B cell (primary cell): ENCODE measurements around the gene SPPL3.

ENCODE experiments used
- CTCF ChIP-seq: fragments of 200-600 bp; IDR thresholded peaks from one replicate; pipeline ENCODE4 v1.8.0; 2022; ENCODE audit warnings: antibody characterized with exemption, mild to moderate bottlenecking
- EZH2 ChIP-seq: IDR thresholded peaks from 2 replicates; pipeline ENCODE4 v1.6.1; 2012; ENCODE audit warnings: borderline replicate concordance, low read depth, mild to moderate bottlenecking, moderate library complexity, low read length; ENCODE audit not compliant: insufficient read depth, poor library complexity, severe bottlenecking

GRCh38 chr12:120930032-120930431, 25.9 kb upstream of the SPPL3 start:
- TF ChIP-seq CTCF (no peak), EZH2 (no peak)
